ENCODE data around the gene GGT7. TPM values are rescaled to one million over a fixed set of nuclear protein-coding genes. Genes with fewer than 3 reads are reported as not detected.

The GGT7 gene
- total RNA-seq, 1 donor from 2014 or later: 20.3 TPM

DNA sequence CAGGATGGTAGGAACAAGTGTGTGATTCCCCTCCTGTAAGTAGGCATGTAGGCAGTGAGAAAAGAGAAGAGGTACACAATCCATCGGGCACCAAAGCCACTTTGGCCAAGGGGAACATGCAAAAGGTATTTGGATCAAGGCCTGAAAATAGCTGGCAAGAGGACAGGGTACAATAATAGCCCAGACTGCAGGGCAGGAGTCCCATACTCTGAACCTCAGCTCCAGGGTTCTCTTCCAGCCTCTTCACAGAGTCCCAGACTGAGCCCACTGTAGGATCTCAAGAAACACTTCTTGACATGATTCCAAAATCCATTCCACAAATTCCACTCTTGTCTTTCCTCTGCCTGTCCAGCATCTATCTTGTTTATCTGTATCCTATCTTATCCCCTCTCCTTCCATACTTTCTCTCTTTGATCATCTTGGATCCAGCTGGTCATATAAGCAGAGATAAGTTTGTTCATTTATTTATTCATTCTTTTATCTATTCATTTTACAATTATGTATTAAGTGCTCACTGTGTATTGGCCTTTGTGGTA lies 23.5 kb upstream of the GGT7 start:
- Mint-ChIP-seq H3K9me3 (ENCODE audit: unreplicated experiment) (no peaks in the 10 kb centered on the region), H3K27ac (ENCODE audit: unreplicated experiment) (no peak overlapping the region), H3K27me3 (ENCODE audit: unreplicated experiment) (no peaks in the 10 kb centered on the region), H3K4me3 (ENCODE audit: unreplicated experiment) (no peak overlapping the region), H3K36me3 (ENCODE audit: low read depth, unreplicated experiment) (peaks cover 12% of the 10 kb centered on the region), H3K4me1 (ENCODE audit: unreplicated experiment) (peaks cover 6% of the 10 kb centered on the region)
- DNase-seq (ENCODE audit: low spot score): no peak
- TF ChIP-seq, protein P1, sequence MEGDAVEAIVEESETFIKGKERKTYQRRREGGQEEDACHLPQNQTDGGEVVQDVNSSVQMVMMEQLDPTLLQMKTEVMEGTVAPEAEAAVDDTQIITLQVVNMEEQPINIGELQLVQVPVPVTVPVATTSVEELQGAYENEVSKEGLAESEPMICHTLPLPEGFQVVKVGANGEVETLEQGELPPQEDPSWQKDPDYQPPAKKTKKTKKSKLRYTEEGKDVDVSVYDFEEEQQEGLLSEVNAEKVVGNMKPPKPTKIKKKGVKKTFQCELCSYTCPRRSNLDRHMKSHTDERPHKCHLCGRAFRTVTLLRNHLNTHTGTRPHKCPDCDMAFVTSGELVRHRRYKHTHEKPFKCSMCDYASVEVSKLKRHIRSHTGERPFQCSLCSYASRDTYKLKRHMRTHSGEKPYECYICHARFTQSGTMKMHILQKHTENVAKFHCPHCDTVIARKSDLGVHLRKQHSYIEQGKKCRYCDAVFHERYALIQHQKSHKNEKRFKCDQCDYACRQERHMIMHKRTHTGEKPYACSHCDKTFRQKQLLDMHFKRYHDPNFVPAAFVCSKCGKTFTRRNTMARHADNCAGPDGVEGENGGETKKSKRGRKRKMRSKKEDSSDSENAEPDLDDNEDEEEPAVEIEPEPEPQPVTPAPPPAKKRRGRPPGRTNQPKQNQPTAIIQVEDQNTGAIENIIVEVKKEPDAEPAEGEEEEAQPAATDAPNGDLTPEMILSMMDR (IDR thresholded peaks at IDR 0.05; ENCODE audit: unreplicated experiment): no peak

GRCh38 chr20:34895465-34895864 lies 22.8 kb upstream of the GGT7 start:
- H3K9me3 Mint-ChIP-seq (ENCODE audit: unreplicated experiment): no peaks in the 10 kb centered on the region
- no peak for DNase-seq (ENCODE audit: low spot score)
- H3K4me1 Mint-ChIP-seq (ENCODE audit: unreplicated experiment): peaks cover 6% of the 10 kb centered on the region
- no peak overlapping the region for H3K27ac Mint-ChIP-seq (ENCODE audit: unreplicated experiment)
- H3K27me3 Mint-ChIP-seq (ENCODE audit: unreplicated experiment): no peaks in the 10 kb centered on the region
- H3K4me3 Mint-ChIP-seq (ENCODE audit: unreplicated experiment): no peak overlapping the region
- H3K36me3 Mint-ChIP-seq (ENCODE audit: low read depth, unreplicated experiment): peaks cover 12% of the 10 kb centered on the region
- TF ChIP-seq, protein P1 (IDR thresholded peaks at IDR 0.05; ENCODE audit: unreplicated experiment): no peak

DNA sequence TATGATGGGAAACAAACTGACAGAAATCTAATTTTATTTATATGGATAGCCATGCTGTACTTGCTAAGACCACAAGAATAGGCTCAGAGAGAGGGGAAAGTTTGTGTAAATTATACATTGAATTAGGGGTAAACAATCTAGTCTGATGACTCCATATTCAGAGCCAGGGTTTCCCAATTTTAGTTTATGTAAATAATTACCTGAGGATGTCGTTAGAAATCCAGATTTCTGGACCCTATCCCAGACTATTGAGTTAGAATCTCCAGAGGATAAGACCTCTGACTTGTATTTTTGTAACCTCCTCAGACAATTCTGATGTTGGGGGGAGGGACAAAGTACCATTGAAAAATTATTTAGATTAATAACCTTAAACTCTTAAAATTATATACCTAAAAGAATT lies 22.1 kb upstream of the GGT7 start:
- Mint-ChIP-seq H3K4me1 (ENCODE audit: unreplicated experiment) (peaks cover 6% of the 10 kb centered on the region), H3K9me3 (ENCODE audit: unreplicated experiment) (no peaks in the 10 kb centered on the region), H3K27ac (ENCODE audit: unreplicated experiment) (no peak overlapping the region), H3K36me3 (ENCODE audit: low read depth, unreplicated experiment) (peaks cover 9% of the 10 kb centered on the region), H3K27me3 (ENCODE audit: unreplicated experiment) (peaks cover under 1% of the 10 kb centered on the region), H3K4me3 (ENCODE audit: unreplicated experiment) (no peak overlapping the region)
- TF ChIP-seq, protein P1 (IDR thresholded peaks at IDR 0.05; ENCODE audit: unreplicated experiment): no peak
- DNase-seq (ENCODE audit: low spot score): no peak

DNA sequence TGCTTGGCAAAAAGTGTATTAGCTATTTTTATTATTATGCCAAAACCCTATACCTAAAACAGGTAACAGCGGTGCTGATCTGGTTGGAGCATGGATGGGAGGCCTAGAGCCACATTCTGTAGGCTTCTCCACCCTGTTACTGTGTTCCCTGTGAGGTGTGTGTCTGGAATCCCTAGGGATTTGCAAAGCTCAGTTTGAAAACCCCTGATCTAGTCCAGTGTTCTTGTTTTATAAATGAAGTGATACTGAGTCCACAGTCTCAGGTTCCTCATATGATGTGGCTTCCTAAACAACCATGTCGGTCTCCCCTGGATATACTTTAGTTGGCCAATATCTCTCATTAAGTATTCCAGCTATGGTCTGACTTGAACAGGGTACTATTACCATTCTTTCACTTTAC lies 20.0 kb upstream of the GGT7 start:
- Mint-ChIP-seq H3K27ac (ENCODE audit: unreplicated experiment) (no peak overlapping the region), H3K27me3 (ENCODE audit: unreplicated experiment) (peaks cover 1% of the 10 kb centered on the region), H3K4me3 (ENCODE audit: unreplicated experiment) (no peak overlapping the region), H3K4me1 (ENCODE audit: unreplicated experiment) (peaks cover 6% of the 10 kb centered on the region), H3K9me3 (ENCODE audit: unreplicated experiment) (no peaks in the 10 kb centered on the region), H3K36me3 (ENCODE audit: low read depth, unreplicated experiment) (peaks cover 8% of the 10 kb centered on the region)
- no peak for DNase-seq (ENCODE audit: low spot score)
- TF ChIP-seq, protein P1 (IDR thresholded peaks at IDR 0.05; ENCODE audit: unreplicated experiment): no peak

GRCh38 chr20:34891166-34892062 lies 18.8 kb upstream of the GGT7 start:
- Mint-ChIP-seq H3K36me3 (ENCODE audit: low read depth, unreplicated experiment) (peaks cover 8% of the 10 kb centered on the region), H3K27ac (ENCODE audit: unreplicated experiment) (no peak overlapping the region), H3K9me3 (ENCODE audit: unreplicated experiment) (no peaks in the 10 kb centered on the region), H3K4me1 (ENCODE audit: unreplicated experiment) (peaks cover 6% of the 10 kb centered on the region), H3K27me3 (ENCODE audit: unreplicated experiment) (peaks cover 1% of the 10 kb centered on the region), H3K4me3 (ENCODE audit: unreplicated experiment) (no peak overlapping the region)
- TF ChIP-seq, protein P1 (IDR thresholded peaks at IDR 0.05; ENCODE audit: unreplicated experiment): no peak
- DNase-seq (ENCODE audit: low spot score): no peak

Data from endothelial cell (in vitro differentiated cells).